ENCODE measurements around the gene ARMC9. TPM values are rescaled to one million over a fixed set of nuclear protein-coding genes. Genes with fewer than 3 reads are reported as not detected.

ARMC9 gene
- total and polyA plus RNA-seq, 2 of the 13 experiments (the other 11 are each of a cell fraction or from before 2014, with no cell fraction given): 9.1 to 12.8 TPM

GRCh38 chr2:231418820-231419640, 220.6 kb downstream of the ARMC9 start (continued):
- TF ChIP-seq ZNF18 (CRISPR knock-in tag; IDR thresholded peaks at IDR 0.05; ENCODE audit: insufficient replicate concordance): no peak
- TF ChIP-seq TAF1 (CRISPR knock-in tag; IDR thresholded peaks at IDR 0.05): no peak; the same call in 1 of the 2 replicates
- TF ChIP-seq ZNF761 (CRISPR knock-in tag; conservative IDR thresholded peaks at IDR 0.05): peak; percentile 82; the same call in 1 of the 2 replicates
- no peak for TF ChIP-seq TCF7L2 (IDR thresholded peaks at IDR 0.05; ENCODE audit: low read depth, low read length)
- no peak for TF ChIP-seq KLF16 (CRISPR knock-in tag; IDR thresholded peaks at IDR 0.05)
- no peak for TF ChIP-seq JDP2 (CRISPR knock-in tag; IDR thresholded peaks at IDR 0.05; ENCODE audit: borderline replicate concordance)
- TF ChIP-seq ATAD3A (CRISPR knock-in tag; IDR thresholded peaks at IDR 0.05): no peak
- no peak for TF ChIP-seq ZNF660 (CRISPR knock-in tag; IDR thresholded peaks at IDR 0.05; ENCODE audit: borderline replicate concordance, low read depth)
- TF ChIP-seq ZMAT5 (CRISPR knock-in tag; IDR thresholded peaks at IDR 0.05; ENCODE audit: borderline replicate concordance, low read depth): no peak
- TF ChIP-seq ZNF331 (CRISPR knock-in tag; IDR thresholded peaks at IDR 0.05): no peak
- TF ChIP-seq SIX4 (CRISPR knock-in tag; IDR thresholded peaks at IDR 0.05): no peak
- no peak for TF ChIP-seq HOXA9 (CRISPR knock-in tag; IDR thresholded peaks at IDR 0.05; ENCODE audit: borderline replicate concordance)
- no peak for TF ChIP-seq HOXA5 (CRISPR knock-in tag; IDR thresholded peaks at IDR 0.05)
- TF ChIP-seq POGZ (CRISPR knock-in tag; IDR thresholded peaks at IDR 0.05): no peak
- peak; percentile 60; the same call in 1 of the 2 replicates for TF ChIP-seq NFKB2 (CRISPR knock-in tag; IDR thresholded peaks at IDR 0.05; ENCODE audit: borderline replicate concordance)
- TF ChIP-seq SNAPC2 (CRISPR knock-in tag; IDR thresholded peaks at IDR 0.05): 0 out of 2 replicates have a peak, but pooled peaks have one; percentile 61
- no peak for TF ChIP-seq TRIM24 (CRISPR knock-in tag; IDR thresholded peaks at IDR 0.05)
- no peak for TF ChIP-seq TERF1 (CRISPR knock-in tag; IDR thresholded peaks at IDR 0.05)
- TF ChIP-seq ZNF124 (CRISPR knock-in tag; IDR thresholded peaks at IDR 0.05): peak; percentile 22; the same call in 1 of the 2 replicates
- no peak for TF ChIP-seq TGIF2 (CRISPR knock-in tag; IDR thresholded peaks at IDR 0.05)
- no peak for TF ChIP-seq CREB3 (CRISPR knock-in tag; IDR thresholded peaks at IDR 0.05)
- TF ChIP-seq KMT2B (CRISPR knock-in tag; IDR thresholded peaks at IDR 0.05): no peak
- no peak for TF ChIP-seq GMEB2 (CRISPR knock-in tag; IDR thresholded peaks at IDR 0.05; ENCODE audit: low read depth)
- no peak for TF ChIP-seq NFIB (CRISPR knock-in tag; IDR thresholded peaks at IDR 0.05; ENCODE audit: borderline replicate concordance)
- TF ChIP-seq ELF1 (CRISPR knock-in tag; IDR thresholded peaks at IDR 0.05): no peak
- no peak for TF ChIP-seq RARG (CRISPR knock-in tag; IDR thresholded peaks at IDR 0.05; ENCODE audit: low read depth)

Measured in HepG2 (cell line).